ENCODE measurements around the gene PRAMEF1.
"Not testable (repeated sequence)": the region's sequence is repeated elsewhere in the genome, so short reads cannot be mapped to it uniquely, and the experiment has no call there.

The PRAMEF1 gene, protein sequence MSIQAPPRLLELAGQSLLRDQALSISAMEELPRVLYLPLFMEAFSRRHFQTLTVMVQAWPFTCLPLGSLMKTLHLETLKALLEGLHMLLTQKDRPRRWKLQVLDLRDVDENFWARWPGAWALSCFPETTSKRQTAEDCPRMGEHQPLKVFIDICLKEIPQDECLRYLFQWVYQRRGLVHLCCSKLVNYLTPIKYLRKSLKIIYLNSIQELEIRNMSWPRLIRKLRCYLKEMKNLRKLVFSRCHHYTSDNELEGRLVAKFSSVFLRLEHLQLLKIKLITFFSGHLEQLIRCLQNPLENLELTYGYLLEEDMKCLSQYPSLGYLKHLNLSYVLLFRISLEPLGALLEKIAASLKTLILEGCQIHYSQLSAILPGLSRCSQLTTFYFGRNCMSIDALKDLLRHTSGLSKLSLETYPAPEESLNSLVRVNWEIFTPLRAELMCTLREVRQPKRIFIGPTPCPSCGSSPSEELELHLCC

DNA sequence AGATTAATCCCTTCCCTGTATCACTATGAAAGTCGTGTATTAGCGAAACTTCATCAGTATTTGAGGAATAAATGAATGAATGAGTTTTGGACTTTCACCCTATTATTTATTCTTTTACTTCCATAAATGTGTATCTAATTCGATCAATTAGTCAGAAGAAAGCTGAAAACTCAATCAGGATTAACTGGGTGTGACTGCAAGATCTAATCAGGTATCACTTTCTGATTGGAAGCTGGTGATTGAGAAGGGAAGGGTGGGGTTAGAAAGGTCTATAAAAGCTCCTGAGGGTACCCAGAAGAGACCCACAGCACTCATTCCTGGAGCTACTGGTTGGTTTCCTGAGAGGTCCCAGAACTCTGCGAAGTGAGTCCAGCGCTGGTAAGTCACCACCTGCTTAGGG is at the start of gene PRAMEF1:
TSS of gene PRAMEF1 (plus strand) at position 301 of the 400 bp plus-strand sequence. CDS start 1,831 bp downstream, outside the sequence.
- not testable (repeated sequence) for H2AFZ ChIP-seq (ENCODE audit: low read length); H3K27me3 ChIP-seq (ENCODE audit: insufficient read depth, low read length, poor library complexity, severe bottlenecking); H3K79me2 ChIP-seq (ENCODE audit: insufficient read depth, low read length); H3K4me3 ChIP-seq (ENCODE audit: low read length, poor library complexity, severe bottlenecking); H3K9me3 ChIP-seq (ENCODE audit: insufficient read depth, low read depth, low read length); H4K20me1 ChIP-seq (ENCODE audit: insufficient read depth, low read length, poor library complexity, severe bottlenecking); H3K9ac ChIP-seq (ENCODE audit: low read depth, low read length, poor library complexity, severe bottlenecking); H3K9me2 ChIP-seq (replicated peaks; ENCODE audit: low read depth, low read length); H3K4me2 ChIP-seq (ENCODE audit: low read depth, low read length, poor library complexity, severe bottlenecking); H3K4me1 ChIP-seq (ENCODE audit: insufficient read depth, low read length, poor library complexity, severe bottlenecking); H3F3A ChIP-seq (ENCODE audit: low read depth); H3K36me3 ChIP-seq (ENCODE audit: insufficient read depth, low read length)

DNA sequence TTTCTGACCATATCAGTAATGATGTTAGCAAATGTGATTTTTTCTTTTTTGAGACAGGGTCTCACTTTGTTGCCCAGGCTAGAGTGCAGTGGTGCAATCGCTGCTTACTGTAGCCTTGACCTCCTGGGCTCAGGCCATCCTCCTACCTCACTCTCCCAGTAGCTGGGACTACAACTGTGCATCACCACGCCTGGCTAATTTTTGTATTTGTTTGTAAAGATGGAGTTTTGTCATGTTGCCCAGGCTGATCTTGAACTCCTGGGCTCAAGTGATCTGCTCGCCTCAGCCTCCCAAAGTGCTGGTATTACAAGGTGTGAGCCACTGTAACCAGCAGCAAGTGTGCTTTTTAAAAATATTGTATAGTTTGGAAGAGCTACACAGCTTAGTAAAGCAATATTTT is 49.3 kb upstream of the PRAMEF1 start:
- no peaks in the 10 kb centered on the region for H3K36me3 ChIP-seq (ENCODE audit: insufficient read depth, low read length)
- TF ChIP-seq EZH2phosphoT487 (IDR thresholded peaks at IDR 0.05; ENCODE audit: borderline replicate concordance) = no peak
- TF ChIP-seq, protein P1, sequence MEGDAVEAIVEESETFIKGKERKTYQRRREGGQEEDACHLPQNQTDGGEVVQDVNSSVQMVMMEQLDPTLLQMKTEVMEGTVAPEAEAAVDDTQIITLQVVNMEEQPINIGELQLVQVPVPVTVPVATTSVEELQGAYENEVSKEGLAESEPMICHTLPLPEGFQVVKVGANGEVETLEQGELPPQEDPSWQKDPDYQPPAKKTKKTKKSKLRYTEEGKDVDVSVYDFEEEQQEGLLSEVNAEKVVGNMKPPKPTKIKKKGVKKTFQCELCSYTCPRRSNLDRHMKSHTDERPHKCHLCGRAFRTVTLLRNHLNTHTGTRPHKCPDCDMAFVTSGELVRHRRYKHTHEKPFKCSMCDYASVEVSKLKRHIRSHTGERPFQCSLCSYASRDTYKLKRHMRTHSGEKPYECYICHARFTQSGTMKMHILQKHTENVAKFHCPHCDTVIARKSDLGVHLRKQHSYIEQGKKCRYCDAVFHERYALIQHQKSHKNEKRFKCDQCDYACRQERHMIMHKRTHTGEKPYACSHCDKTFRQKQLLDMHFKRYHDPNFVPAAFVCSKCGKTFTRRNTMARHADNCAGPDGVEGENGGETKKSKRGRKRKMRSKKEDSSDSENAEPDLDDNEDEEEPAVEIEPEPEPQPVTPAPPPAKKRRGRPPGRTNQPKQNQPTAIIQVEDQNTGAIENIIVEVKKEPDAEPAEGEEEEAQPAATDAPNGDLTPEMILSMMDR (conservative IDR thresholded peaks at IDR 0.05; ENCODE audit: low read length) = no peak
- no peak overlapping the region for H2AFZ ChIP-seq (ENCODE audit: low read length)
- H3F3A ChIP-seq (ENCODE audit: low read depth) = no peaks in the 10 kb centered on the region
- H3K9me2 ChIP-seq (replicated peaks; ENCODE audit: low read depth, low read length) = no peaks in the 10 kb centered on the region; the same call in 1 of the 2 replicates
- no peaks in the 10 kb centered on the region for H4K20me1 ChIP-seq (ENCODE audit: insufficient read depth, low read length, poor library complexity, severe bottlenecking)
- H3K4me2 ChIP-seq (ENCODE audit: low read depth, low read length, poor library complexity, severe bottlenecking) = no peak overlapping the region
- no peaks in the 10 kb centered on the region for H3K4me1 ChIP-seq (ENCODE audit: insufficient read depth, low read length, poor library complexity, severe bottlenecking)
- no peaks in the 10 kb centered on the region for H3K79me2 ChIP-seq (ENCODE audit: insufficient read depth, low read length)
- H3K4me3 ChIP-seq (ENCODE audit: low read length, poor library complexity, severe bottlenecking) = no peak overlapping the region
- H3K9ac ChIP-seq (ENCODE audit: low read depth, low read length, poor library complexity, severe bottlenecking) = no peak overlapping the region
- H3K9me3 ChIP-seq (ENCODE audit: insufficient read depth, low read depth, low read length) = no peaks in the 10 kb centered on the region
- no peaks in the 10 kb centered on the region for H3K27me3 ChIP-seq (ENCODE audit: insufficient read depth, low read length, poor library complexity, severe bottlenecking)

DNA sequence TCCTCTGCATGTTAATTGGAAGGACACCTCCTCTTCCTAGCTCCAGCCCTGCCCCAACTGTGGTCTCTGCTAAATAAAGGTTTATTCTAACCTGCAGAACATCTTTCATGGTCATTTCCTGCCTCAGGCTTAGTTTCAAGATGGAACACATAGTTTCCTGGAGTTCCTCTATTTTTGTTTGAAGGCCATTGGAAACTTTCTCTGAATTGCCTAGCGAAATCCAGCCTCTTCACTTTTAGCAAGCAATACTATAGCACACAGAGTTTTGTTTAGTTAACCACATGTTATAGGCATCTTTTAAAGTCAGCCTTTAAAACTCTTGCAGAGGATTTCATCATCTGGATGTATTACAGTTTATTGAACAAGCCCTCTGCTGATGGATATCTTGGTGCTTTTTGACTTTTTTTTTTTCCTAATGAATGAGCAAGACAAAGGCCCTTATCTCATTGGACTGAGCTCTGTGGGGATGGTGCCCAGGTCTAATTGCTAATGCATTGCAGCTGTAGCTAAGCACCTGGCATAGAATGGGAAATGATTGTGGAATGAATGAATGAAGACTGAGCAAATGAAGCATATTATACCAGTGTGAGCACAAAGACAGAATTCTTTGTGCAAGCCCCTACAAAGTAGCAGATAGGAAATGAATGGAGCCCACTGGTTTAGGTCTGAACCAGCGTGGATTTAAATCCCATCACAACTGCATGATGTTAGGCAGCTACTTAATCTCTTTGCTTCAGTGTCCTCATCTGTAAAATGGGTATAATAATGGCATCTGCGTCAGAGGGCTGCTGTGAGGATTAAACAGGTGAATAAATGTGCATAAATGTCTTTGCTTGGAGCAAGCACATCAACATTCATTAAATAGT is 45.8 kb upstream of the PRAMEF1 start:
- Histone ChIP-seq H2AFZ (ENCODE audit: low read length) (no peak overlapping the region), H3F3A (ENCODE audit: low read depth) (no peaks in the 10 kb centered on the region), H3K9me2 (replicated peaks; ENCODE audit: low read depth, low read length) (no peaks in the 10 kb centered on the region), H3K27me3 (ENCODE audit: insufficient read depth, low read length, poor library complexity, severe bottlenecking) (no peaks in the 10 kb centered on the region), H3K36me3 (ENCODE audit: insufficient read depth, low read length) (no peaks in the 10 kb centered on the region), H3K4me3 (ENCODE audit: low read length, poor library complexity, severe bottlenecking) (no peak overlapping the region), H3K79me2 (ENCODE audit: insufficient read depth, low read length) (no peaks in the 10 kb centered on the region), H4K20me1 (ENCODE audit: insufficient read depth, low read length, poor library complexity, severe bottlenecking) (no peaks in the 10 kb centered on the region), H3K4me1 (ENCODE audit: insufficient read depth, low read length, poor library complexity, severe bottlenecking) (no peaks in the 10 kb centered on the region), H3K4me2 (ENCODE audit: low read depth, low read length, poor library complexity, severe bottlenecking) (no peak overlapping the region), H3K9ac (ENCODE audit: low read depth, low read length, poor library complexity, severe bottlenecking) (no peak overlapping the region), H3K9me3 (ENCODE audit: insufficient read depth, low read depth, low read length) (peaks cover 11% of the 10 kb centered on the region; the same call in 1 of the 2 replicates)
- TF ChIP-seq EZH2phosphoT487 (IDR thresholded peaks at IDR 0.05; ENCODE audit: borderline replicate concordance) = no peak
- TF ChIP-seq, protein P1 (conservative IDR thresholded peaks at IDR 0.05; ENCODE audit: low read length) = no peak

Measured in Loucy (cell line).